ENCODE measurements around the gene MFNG.

MFNG gene

GRCh38 chr22:37420686-37421467 lies 65.3 kb downstream of the MFNG start:
- DNase-seq (ENCODE audit: low spot score) = no peak

GRCh38 chr22:37419969-37420685 lies 66.1 kb downstream of the MFNG start:
- DNase-seq (ENCODE audit: low spot score) = peak; percentile 76

- DNase-seq (ENCODE audit: low spot score) = no peak
Measured at GRCh38 chr22:37419370-37419968, 66.7 kb downstream of the MFNG start.

All from ecto neural progenitor cell (in vitro differentiated cells).